GM12892 (cell line): ENCODE data around the gene KLRC2.

Experiments
- POLR2A ChIP-seq: IDR thresholded peaks from 2 replicates; pipeline ENCODE4 v1.6.1; 2011; ENCODE audit warnings: low read depth, low read length, control low read depth
- POLR2AphosphoS5 ChIP-seq: IDR thresholded peaks from 2 replicates; pipeline ENCODE4 v1.6.1; 2011; ENCODE audit warnings: low read depth, low read length, control low read depth

- TF ChIP-seq POLR2A (no peak), POLR2AphosphoS5 (no peak)
These were observed 12.4 kb upstream of the KLRC2 start for GRCh38 chr12:10448236-10448635.
